GM18870 (cell line): ENCODE measurements around the gene IRF2BP2.

Experiments
- ATAC-seq: cut with Tn5 transposase; IDR thresholded peaks from one replicate; pipeline ENCODE4 v1.9.1; 2021; ENCODE audit warnings: moderate library complexity; ENCODE audit not compliant: unreplicated experiment

The IRF2BP2 gene

DNA sequence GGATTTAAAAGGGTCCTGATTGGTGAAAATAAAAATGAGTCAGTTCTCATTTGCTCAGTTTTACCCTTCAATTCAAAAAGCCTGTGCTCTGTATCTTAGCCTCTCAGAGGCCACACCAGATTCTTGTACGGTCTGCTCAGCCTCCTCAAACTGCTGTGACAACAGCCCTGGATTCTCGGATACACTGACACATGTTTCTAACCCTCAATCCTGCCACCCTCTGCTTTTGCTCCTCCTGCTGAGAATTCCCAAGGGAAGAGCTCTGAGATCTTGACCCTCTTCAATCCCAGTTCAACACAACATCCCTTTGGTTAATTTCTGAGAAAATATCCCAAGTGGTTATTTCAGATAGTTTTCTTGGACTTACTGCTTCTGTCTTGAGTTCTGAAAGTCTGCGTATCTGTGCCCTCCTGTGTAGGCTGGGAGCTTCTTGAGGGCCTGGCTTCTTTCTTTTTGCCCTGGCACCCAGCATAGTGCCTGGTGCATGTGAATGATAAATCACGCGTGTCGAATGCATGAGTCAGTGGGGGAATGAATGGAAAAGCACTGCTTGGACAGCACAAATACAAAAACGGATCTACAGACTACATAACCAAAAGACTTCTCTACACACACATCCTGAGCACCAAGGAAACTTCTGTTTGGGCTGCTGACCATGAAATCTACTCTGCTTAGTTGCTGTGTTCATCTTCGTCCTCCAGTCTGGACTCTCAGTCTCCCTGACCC is 24.5 kb downstream of the IRF2BP2 start:
- ATAC-seq: no peak

GRCh38 chr1:234584926-234585325 is 25.1 kb downstream of the IRF2BP2 start:
- no peak for ATAC-seq

DNA sequence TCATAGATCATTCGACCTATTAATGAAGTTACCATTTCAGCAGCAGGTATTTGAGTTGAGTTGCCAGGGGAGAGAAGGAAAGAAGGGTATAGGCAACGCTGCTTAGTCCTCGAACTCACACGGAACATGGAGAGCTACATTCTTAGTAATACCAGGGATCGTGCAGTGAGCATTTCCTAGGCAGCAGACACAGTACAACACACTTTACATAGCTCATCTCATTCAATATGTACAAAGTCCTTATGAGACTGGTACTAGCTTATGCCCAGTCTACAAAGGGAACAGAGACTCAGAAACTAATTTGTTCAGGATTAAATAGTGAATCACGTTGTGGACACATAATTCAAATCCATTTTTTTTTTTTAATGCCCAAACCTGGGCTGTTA is 25.6 kb downstream of the IRF2BP2 start:
- no peak for ATAC-seq

DNA sequence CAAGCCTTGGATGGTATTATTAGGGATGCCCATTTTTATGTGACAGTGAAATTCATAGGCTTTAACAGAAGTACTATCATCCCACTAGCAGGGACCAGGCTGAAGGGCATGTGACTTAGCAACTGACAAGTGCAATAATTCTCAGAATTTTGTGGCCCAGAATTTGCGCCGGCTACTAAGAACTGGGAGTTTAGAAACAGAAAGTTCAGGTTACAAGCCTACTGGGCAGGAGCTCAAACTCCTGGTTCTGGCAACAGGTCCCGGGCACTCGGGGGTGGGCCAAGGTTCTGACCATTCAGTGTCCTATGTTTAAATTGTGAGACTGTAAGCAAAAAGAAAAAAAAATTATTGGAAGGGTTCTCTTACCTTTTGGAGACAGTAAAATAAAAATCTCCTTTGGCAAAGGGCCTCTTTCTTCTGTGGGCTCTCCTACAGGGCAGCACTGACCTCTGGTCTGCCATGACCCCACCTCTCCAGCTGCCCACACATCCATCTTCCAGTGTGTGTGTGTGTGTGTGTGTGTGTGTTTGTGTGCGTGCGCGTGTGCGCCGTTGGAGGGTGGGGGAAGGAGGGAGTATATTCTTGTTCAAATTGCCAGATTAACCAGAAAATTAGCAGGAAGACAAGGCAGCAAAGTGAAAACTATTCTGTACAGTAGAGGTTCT is 26.1 kb downstream of the IRF2BP2 start:
- no peak for ATAC-seq

GRCh38 chr1:234582681-234583301 is 27.2 kb downstream of the IRF2BP2 start:
- ATAC-seq: no peak

DNA sequence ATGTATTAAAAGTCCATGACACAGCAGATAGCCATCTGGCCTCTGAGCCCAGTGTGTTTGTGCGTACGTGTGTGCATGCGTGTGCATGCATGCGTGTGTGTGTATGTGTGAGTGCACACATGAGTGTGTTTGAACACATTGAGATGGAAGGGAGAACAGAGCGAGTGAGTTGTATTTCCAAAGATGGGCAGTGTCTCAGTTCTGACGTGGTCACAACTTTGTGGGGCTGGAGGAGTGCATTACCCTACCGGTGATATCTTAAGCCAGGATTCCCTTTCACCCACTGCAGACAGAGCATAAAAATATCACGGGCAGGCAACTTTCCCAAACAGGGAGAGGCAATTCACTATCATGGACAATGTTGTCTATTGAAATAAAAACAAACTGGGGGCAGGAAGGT is 27.8 kb downstream of the IRF2BP2 start:
- no peak for ATAC-seq

DNA sequence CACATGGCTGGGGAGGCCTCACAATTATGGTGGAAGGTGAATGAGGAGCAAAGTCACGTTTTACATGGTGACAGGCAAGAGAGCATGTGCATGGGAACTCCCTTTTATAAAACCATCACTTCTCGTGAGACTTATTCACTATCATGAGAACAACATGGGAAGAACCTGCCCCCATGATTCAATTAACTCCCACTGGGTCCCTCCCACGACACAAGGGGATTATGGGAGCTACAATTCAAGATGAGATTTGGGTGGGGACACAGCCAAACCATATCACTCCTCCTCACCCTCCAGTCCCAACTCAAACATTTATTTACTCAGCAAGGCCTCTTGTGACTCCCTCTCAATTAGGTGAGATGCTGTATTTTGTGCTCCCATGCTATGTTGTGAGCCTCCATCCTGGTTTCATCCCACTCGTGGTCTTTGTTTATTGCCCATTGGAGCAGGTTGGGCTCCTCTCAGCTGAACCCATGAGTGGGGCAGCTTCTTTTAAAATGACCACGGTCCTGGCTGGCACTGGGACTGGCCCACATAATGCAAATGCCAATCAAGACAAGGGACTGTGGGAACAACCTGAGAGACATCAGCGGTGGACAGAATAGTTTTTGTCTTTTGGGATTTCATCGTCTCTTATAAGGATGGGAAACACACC is 28.8 kb downstream of the IRF2BP2 start:
- no peak for ATAC-seq

GRCh38 chr1:234579967-234580366 is 30.0 kb downstream of the IRF2BP2 start:
- ATAC-seq: no peak

- ATAC-seq: no peak
These were observed 31.2 kb downstream of the IRF2BP2 start for GRCh38 chr1:234578735-234579134.

DNA sequence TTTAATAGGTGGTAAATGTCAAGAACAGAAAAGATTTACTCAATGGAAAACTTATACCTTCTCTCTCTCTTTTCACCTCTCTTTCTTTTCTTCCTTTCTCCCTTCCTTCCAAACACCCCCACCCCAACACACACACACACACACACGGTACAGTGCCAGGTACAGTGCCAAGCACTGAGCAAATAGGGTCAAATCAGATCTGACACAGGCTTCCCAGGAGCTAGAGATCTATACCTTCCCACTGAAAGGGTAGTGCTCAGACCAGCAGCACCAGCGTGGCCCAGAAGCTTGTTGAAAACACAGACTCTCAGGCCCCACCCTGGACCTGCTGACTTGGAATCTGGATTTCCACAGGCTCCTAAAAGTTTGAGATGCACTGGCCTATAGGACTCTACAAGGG is 31.9 kb downstream of the IRF2BP2 start:
- ATAC-seq: no peak

DNA sequence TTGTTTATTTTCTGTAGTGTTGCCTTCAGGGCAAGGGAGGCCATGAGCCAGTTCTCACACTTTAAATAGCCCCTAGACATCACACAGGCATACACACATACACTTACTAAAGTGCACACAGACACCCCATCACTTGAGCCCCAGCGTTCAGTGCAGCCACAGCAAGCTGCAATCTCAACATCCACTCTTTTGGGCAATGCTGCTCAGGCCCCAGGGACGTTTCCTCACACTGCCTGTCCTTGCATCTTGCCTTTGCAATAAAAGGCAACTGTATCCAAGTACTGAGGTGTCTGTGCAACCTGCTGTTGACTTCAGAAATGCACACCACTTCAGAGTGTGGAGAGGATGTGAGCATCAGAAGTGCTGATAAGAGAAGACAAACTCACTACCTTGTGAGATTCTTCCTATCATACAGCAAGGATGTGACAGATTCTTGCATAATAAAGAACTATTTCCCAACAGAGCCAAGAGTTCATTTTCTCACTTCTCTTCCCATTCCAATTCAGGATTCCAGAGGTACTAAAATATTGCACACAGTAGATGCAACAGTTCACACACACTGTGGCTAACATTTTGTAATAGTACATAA is 36.2 kb downstream of the IRF2BP2 start:
- ATAC-seq: no peak

DNA sequence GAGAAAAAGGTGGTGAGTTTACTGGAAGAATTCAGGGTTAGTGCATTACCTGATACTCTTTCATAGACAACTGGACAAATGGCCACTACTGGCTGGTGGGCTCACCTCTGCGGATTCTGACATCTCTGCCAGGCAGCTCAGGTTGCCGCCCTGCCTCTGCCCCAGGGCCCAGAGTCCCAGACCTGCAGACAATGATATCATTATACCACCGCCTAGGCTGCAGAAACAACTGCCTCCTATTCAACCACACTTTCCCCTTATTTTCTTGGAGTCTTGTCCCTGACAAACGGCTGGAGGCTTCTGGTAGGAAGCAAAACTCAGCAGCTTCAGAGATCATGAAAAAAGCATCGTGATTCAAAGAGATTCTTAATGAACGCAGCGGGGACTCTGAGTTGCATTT is 37.0 kb downstream of the IRF2BP2 start:
- no peak for ATAC-seq

- ATAC-seq: no peak
These were observed 38.3 kb downstream of the IRF2BP2 start for GRCh38 chr1:234571702-234572101.

DNA sequence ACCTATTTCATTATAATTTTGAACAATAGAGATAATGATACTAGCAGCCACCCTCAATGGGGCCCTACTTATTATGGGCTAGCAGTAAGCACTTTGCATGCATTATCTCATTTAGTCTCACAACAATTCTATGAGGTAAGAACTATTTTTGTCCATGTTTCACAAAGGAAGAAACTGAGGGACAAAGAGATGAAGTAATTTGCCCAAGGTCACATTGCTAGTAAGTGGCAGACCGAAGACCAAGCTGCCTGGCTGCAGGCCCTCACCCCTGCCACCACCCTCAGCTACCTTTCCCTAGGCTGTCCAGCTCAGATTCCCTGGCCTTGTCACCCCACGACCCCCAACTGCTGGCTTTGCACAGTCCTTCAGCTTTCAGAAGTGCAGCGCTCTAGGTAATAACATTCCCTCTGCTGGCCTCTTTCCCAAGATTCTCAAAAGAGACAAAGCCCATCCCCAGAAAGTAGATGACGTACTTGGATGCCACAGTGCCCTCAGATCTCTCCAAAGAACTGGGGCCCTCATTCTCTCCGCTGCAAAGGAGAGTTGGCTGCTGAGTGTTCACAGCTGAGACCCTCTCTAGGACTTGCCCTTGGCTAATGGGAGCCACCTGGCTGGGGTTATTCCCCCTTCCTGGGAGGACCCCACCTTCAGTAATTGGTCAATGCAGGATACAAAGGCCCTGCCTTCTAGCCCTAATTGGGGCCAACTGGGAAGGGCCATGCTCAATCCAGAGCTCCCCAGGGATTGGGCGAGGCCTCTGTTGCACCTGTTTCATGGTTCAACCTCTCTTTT is 39.5 kb downstream of the IRF2BP2 start:
- no peak for ATAC-seq

- no peak for ATAC-seq
These were observed 41.6 kb downstream of the IRF2BP2 start for GRCh38 chr1:234568345-234568744.

- no peak for ATAC-seq
These were observed 44.8 kb downstream of the IRF2BP2 start for GRCh38 chr1:234565132-234565531.

- ATAC-seq: no peak
These were observed 45.6 kb downstream of the IRF2BP2 start for GRCh38 chr1:234564035-234565029.

DNA sequence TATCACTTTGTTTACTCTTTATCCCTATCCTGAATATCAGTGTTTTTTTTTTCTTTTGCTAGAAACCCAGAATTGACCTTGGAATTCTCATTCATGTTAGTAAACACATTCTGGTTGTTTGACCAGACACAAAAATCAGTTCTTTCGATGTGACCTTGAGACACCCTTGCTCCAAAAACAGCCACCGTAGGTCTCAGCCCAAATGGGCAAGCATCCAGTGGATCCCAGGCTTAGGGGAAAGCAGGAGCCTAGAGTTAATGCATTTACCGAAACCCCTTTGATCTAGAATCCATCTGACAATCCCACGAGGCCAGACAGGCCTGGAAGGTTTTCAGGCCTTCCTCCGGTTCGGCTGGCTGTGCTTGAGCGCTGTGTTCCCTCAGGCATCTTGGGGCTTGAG is 47.6 kb downstream of the IRF2BP2 start:
- no peak for ATAC-seq

DNA sequence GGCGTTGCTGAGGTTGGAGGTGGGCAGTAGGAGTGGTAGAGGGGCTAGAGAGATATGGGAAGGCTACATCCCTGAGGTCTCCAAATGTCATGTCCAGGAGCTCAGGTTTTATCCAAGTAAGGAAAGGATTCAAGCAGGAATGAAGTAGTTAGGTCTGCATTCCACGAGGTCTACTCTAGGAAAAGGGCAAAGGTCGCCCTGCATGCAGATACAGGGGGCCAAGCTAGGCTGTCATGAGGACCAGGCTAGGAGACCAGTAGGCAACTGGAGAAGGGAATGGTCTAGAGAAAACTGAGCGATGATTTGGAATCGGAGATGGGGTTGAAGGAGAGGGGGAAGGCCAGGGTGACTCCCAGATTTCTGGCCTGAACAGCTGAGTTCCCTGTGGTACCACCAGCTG is 48.7 kb downstream of the IRF2BP2 start:
- ATAC-seq: no peak
